Thoracic aorta (tissue), 2 donors: ENCODE data around the gene PAK6. TPM values are rescaled to one million over a fixed set of nuclear protein-coding genes. Genes with fewer than 3 reads are reported as not detected.

Source experiments
- ATAC-seq: fragments of 150-250 bp; one replicate; pipeline ENCODE4 v1.8.0; 2017; ENCODE audit warnings: low read depth; ENCODE audit not compliant: insufficient number of reproducible peaks, low FRiP score
- DNase-seq: peaks from one replicate; pipeline ENCODE4 v3.0.0-alpha.2; 2020; ENCODE audit warnings: low spot score
- H3K27ac ChIP-seq, 2 donors: fragments of 200-600 bp; sonication (generic); 1 replicate in 1 of 2; 2 replicates in 1 of 2; pipeline ENCODE4 v1.5.1; 2016; ENCODE audit warnings: mild to moderate bottlenecking in 2 of 2, moderate library complexity in 2 of 2
- H3K27me3 ChIP-seq: fragments of 200-600 bp; sonication (generic); replicated peaks from 2 replicates; pipeline ENCODE4 v1.6.0; 2016; ENCODE audit warnings: mild to moderate bottlenecking; ENCODE audit not compliant: insufficient read depth
- H3K36me3 ChIP-seq: fragments of 200-600 bp; sonication (generic); one replicate; pipeline ENCODE4 v1.5.1; 2016
- H3K4me1 ChIP-seq, 2 donors: fragments of 200-600 bp; sonication (generic); 1 replicate in 1 of 2; 2 replicates in 1 of 2; pipeline versions ENCODE4 v1.5.1 to v1.6.0; 2016; ENCODE audit warnings: low read depth in 2 of 2, mild to moderate bottlenecking in 1 of 2; ENCODE audit not compliant: control insufficient read depth in 1 of 2
- H3K4me3 ChIP-seq: fragments of 200-600 bp; sonication (generic); 2 replicates; pipeline ENCODE4 v1.5.1; 2016; ENCODE audit warnings: mild to moderate bottlenecking
- H3K9me3 ChIP-seq: fragments of 200-600 bp; sonication (generic); 2 replicates; pipeline ENCODE4 v1.5.1; 2016
- total RNA-seq, 2 donors: library from RNA; depleted of rRNA; stranded (reverse); fragments of >200 nt; gene quantifications; one replicate each; pipeline versions ENCODE4 v1.1.0 to v1.2.3, GENCODE V29; 2016
- TF ChIP-seq, protein P1 (sequence below): fragments of 200-600 bp; sonication (generic); IDR thresholded peaks from one replicate; pipeline ENCODE4 v1.5.1; 2019; ENCODE audit warnings: antibody characterized with exemption

PAK6 gene
- total RNA-seq, 2 donors from 2014 or later = 0.68 to 0.78 TPM

GRCh38 chr15:40235201-40235885, 3.5 kb upstream of the PAK6 start:
- no peaks in the 10 kb centered on the region for H3K9me3 ChIP-seq
- no peak overlapping the region for H3K27ac ChIP-seq
- no peak for ATAC-seq
- no peak overlapping the region for H3K4me3 ChIP-seq
- TF ChIP-seq, protein P1, sequence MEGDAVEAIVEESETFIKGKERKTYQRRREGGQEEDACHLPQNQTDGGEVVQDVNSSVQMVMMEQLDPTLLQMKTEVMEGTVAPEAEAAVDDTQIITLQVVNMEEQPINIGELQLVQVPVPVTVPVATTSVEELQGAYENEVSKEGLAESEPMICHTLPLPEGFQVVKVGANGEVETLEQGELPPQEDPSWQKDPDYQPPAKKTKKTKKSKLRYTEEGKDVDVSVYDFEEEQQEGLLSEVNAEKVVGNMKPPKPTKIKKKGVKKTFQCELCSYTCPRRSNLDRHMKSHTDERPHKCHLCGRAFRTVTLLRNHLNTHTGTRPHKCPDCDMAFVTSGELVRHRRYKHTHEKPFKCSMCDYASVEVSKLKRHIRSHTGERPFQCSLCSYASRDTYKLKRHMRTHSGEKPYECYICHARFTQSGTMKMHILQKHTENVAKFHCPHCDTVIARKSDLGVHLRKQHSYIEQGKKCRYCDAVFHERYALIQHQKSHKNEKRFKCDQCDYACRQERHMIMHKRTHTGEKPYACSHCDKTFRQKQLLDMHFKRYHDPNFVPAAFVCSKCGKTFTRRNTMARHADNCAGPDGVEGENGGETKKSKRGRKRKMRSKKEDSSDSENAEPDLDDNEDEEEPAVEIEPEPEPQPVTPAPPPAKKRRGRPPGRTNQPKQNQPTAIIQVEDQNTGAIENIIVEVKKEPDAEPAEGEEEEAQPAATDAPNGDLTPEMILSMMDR = no peak
- no peaks in the 10 kb centered on the region for H3K27me3 ChIP-seq
- H3K36me3 ChIP-seq = no peaks in the 10 kb centered on the region
- DNase-seq = no peak
- peaks cover 10% of the 10 kb centered on the region in 2 donors for H3K4me1 ChIP-seq

DNA sequence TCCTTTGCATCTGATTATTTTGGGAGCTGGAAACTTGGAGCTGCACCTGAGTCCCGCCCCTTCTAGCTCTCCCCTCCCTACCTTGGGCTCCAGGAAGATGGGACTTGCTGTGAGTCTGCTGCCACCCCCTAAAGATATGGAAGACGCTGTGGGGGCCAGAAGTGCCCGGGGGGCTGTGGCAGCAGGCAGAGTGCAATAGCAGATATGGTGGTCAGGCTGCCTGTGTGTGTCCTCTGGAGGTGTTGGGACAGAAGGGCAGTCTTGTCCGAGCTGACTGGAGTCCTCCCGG, 485 bp downstream of the PAK6 start:
- no peak overlapping the region for H3K27ac ChIP-seq
- no peaks in the 10 kb centered on the region for H3K36me3 ChIP-seq
- H3K9me3 ChIP-seq = no peaks in the 10 kb centered on the region
- ATAC-seq (no peak), DNase-seq (no peak)
- H3K4me3 ChIP-seq = peak overlapping the region; percentile 65
- TF ChIP-seq, protein P1 = no peak
- H3K4me1 ChIP-seq = peaks cover 10% of the 10 kb centered on the region in 2 donors
- no peaks in the 10 kb centered on the region for H3K27me3 ChIP-seq

DNA sequence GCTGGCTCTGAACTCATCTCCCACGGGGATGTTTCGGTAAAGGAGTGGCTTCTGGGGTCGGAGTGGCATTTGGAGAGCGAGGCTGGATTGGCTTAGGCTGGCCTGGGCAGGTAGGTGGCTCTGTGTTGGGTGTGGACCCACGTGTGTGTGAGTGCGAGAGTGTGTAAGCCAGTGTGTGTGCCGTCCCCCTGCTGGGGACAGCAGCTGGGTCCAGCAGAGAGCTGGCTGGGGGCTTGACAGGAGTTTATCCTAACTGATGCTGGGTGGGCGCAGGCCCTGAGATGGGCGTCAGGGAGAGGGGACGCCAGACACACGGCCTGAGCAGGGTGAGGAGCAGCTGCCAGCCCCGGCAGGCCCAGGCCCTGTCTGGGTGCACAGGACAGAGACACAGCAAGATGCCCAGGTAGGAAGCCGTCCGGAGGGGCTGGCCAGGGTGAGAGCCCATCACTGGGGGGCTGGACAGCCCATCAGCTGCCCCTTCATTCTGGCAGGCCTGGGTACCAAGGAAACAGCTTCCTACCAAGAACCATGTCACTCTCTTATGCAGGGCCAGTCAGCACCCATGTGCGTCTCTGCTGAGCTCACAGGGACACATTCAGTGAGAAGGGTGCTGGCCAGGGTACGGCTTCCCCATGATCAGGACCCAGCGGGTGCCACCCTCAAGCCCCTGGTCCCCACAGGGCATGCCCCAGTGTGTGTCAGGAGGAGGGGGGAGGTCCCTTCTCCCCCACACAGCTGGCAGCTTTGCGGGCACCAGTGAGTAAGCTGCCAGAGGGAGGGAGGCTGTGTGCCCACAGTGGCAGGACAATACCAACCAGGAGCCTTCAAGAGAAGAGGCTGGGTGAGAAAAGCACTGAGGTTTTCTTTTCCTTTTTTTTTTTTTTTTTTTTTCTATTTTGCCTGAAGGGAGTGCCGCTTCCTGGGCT, 1.1 kb downstream of the PAK6 start:
- Histone ChIP-seq H3K4me1 (peaks cover 10% of the 10 kb centered on the region in 2 donors), H3K4me3 (no peak overlapping the region), H3K27ac (no peak overlapping the region), H3K27me3 (no peaks in the 10 kb centered on the region), H3K9me3 (no peaks in the 10 kb centered on the region), H3K36me3 (no peaks in the 10 kb centered on the region)
- DNase-seq (no peak), ATAC-seq (no peak)
- TF ChIP-seq, protein P1 = no peak

DNA sequence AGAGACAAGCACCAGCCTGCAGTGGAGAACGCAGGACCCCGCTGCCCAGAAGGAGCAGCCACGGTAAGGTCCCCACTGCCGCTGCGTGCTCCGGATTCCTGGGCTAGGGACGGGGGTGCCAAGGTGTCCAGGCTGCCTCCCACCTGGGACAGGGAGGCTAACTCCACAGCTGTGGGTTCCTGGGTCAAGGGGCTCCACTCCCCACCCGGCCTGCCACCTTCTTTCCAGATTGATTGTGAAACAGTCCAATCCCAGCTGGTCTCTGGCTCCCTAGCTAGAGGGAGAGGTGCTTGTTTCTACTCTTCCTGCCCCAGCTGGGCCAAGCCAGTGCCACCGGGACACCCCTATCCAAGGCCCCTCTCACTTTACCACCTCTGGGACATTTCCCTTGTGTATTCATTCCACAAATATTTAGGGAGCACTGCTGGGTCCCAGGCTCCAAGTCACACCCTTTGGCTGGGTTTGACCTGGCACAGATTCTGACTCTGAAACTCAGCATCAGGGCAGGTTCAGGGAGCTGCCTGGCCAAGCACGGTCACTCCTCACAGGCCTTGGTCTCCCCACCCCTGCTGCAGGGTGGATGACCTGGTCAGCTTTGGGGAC, 1.9 kb downstream of the PAK6 start:
- DNase-seq = no peak
- H3K4me1 ChIP-seq = peaks cover 10% of the 10 kb centered on the region in 2 donors
- ATAC-seq = no peak
- TF ChIP-seq, protein P1 = no peak
- H3K27me3 ChIP-seq = no peaks in the 10 kb centered on the region
- no peak overlapping the region for H3K27ac ChIP-seq
- H3K4me3 ChIP-seq = no peak overlapping the region
- H3K36me3 ChIP-seq = no peaks in the 10 kb centered on the region
- H3K9me3 ChIP-seq = no peaks in the 10 kb centered on the region
